HG03139 (cell line): ENCODE measurements around the gene PARM1.

ENCODE experiments used
- ATAC-seq: cut with Tn5 transposase; IDR thresholded peaks from one replicate; pipeline ENCODE4 v1.9.1; 2021; ENCODE audit not compliant: unreplicated experiment

Gene PARM1

GRCh38 chr4:74932832-74933561 is at the start of gene PARM1:
Gene PARM1, plus strand, starts transcription at chr4:74933116. Its CDS starts 212 bp downstream, at chr4:74933328.
- ATAC-seq = peak; percentile 86

DNA sequence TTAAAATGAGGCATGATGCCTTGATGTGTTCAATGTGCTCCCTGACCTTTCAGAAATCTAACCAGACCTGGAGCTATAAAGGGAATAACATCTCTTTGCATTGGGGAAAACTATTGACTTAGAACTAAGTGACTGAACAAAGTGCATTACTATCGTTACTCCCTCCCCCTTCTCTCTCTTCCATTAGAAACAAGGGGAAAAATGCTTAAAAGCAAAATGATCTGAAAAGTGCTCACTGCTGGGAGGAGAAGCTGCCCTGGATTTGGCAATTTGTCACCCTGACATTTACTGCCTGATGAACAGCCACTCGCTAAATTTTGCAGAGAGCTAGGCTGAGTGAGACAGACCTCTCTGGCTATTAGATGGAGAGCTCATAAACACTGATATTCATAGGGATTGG is 48.6 kb upstream of the PARM1 start:
- no peak for ATAC-seq

- ATAC-seq = no peak
These were observed 46.4 kb upstream of the PARM1 start for GRCh38 chr4:74886484-74886883.

- no peak for ATAC-seq
These were observed 42.6 kb upstream of the PARM1 start for GRCh38 chr4:74890341-74890740.

DNA sequence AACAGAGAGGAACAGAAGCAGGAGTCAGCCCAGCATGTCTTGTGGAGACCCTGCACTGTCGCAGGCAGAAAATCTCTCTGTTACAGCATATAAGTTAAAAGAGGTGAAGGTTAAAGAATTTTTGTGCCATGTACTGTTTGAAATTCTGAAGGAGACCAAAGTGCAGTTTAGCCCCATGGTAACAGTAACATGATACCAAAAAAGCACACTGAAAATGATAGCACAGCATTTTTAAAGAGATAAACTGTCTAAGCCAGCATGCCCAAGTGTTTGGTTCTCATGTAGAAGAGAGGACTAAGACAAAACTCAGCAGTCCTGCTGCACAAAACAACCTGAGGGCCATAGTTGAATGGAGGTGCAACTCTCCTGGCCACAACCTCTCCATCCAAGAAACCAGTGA is 41.9 kb upstream of the PARM1 start:
- no peak for ATAC-seq

DNA sequence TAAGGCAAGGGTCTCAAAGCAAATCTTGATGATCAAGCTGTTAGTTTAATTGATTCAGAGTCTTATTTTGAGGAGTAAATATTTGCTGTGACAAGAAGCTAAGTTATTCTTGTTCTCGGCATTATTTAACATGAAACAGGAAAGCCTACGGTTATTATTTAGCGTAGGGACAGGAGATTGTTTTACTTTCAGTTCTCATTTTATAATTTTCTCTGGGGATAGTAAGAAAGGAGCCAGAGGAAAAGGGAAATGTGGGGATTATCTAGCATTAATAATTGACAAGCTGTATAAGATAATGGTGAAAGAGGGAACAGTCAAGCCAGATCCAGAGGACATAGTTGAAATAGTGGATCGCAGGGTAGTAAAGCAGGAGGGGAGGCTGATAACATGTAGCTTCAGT is 39.7 kb upstream of the PARM1 start:
- ATAC-seq = no peak

GRCh38 chr4:74896595-74896994 is 36.3 kb upstream of the PARM1 start:
- ATAC-seq = no peak

DNA sequence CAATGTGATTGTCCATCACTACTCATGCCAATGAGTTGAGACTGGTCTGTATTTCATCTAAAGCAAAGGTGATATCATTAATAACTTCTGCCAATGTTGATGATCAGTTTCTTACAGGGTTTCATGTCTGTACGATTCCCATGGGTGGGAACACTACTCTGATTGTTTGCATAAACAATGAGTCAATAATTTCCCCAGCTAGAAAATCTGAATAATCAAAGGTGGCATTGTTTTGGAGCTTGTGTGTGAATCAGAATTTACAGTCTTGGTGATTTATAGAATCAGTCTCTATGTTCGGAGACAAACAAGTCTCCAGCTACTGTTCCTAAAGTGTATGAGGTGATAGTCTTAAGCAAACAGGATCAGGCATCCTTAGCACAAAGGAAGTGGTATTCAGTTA is 35.5 kb upstream of the PARM1 start:
- no peak for ATAC-seq

- no peak for ATAC-seq
These were observed 32.1 kb upstream of the PARM1 start for GRCh38 chr4:74900862-74901261.

DNA sequence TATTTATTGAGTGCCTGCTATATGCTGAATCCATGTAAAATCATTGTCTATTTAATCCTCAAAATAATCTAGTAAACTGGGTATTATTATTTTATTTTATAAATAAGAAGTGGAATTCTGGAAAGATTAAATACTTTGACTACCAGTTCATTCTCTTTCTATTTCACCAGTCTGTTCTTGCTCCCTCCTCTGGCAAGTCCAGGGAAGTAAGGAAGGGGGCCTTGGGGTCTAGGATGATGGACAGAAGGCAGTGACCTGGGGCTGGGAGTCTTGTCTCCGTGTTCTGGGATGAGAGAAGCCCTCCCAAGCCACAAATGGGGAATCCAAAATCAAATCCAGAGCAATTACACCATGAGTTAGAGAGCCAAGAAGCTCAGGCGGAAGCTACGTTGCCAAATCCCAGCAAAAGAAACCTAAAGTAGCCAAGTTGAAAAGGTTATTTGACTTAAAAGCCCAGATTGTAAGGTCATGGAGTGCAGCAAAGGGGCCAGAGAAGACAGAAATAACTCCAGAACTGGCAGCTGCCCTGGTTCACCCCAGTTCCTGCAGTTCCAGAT is 28.3 kb upstream of the PARM1 start:
- no peak for ATAC-seq

DNA sequence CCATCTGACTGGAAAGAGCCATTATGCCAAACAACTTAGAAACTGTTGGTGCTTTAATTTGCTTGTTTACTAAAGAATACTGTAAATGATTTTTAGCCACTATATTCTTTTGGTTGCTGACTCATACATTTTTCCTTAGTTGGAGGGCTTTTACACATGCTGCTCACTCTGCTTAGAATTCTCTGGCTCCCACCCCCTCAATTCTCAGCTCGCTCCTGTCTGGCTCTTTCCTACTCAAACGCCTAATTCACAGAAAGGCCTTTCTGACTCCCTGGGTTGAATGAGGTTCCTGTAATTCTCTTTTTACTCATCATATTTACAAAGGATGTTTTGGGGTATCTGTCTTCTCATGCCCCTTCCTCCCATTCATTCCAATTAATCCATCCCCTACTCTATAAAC is 26.1 kb upstream of the PARM1 start:
- ATAC-seq = no peak

DNA sequence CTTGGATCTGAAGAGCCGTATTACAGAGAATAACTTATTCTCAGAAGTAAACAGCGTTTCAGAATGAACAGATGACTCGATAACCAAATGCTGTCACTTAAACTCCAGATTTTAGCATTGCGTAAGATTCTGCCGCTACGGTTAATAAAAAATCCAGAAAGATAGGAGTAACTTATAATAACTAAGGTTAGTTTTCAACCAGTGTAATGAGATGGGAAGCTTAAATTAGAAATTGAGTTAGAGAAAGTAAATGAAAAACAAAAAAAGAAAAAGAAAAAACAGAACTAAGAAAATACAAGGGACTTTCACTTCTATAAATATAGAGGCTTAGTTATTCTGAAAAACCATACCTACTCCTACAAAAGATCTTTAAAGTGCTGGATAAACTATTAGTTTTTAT is 13.1 kb upstream of the PARM1 start:
- ATAC-seq = no peak

- ATAC-seq = no peak
These were observed 12.2 kb upstream of the PARM1 start for GRCh38 chr4:74920704-74921103.

GRCh38 chr4:74921490-74921889 is 11.4 kb upstream of the PARM1 start:
- no peak for ATAC-seq

GRCh38 chr4:74926007-74926406 is 6.9 kb upstream of the PARM1 start:
- no peak for ATAC-seq

- ATAC-seq = no peak
These were observed 2.8 kb upstream of the PARM1 start for GRCh38 chr4:74930162-74930561.

DNA sequence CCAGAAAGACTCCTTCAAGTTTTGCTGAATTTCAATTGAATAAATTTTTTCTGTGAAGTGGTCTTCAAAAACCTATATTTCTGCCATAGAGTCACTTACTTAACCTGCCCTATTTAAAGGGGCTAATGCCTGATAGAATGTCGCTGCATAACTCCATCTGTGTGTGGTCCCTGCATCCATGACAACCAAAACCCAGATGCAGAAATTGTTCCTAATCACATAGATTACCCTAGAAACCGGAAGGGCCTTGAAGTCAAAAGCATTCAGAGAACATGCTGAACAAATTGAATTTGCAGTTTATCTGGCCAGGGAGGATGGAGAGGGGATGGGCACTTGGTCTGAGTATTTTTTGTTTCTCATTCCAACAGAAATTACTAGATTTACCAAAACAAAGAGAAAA is 1.5 kb upstream of the PARM1 start:
- ATAC-seq = no peak

- no peak for ATAC-seq
These were observed 906 bp upstream of the PARM1 start for GRCh38 chr4:74932010-74932409.

DNA sequence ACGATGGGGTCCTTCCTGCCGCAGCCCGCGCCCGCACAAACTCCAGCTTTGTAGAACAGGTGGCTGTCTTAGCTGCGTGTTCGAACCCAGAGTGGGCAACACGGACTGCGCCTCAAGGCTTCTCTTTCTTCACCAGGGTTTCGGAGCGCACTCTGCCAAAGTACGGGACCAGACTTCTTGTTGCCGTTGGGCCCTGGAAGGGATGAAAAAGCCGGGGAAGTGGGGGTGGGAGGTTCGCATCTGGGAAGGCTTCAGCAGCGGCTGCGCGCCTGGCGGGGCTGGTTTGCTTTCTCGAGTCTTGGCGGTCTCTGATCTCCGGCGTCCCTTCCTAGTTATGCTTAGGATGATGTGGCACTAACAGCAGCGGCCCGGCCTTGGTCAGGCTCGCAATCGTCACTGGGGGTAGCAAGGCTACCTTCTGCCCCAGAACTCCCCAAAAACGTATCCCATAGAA is 673 bp downstream of the PARM1 start:
- no peak for ATAC-seq

GRCh38 chr4:74934016-74934831 is 1.3 kb downstream of the PARM1 start:
- no peak for ATAC-seq

DNA sequence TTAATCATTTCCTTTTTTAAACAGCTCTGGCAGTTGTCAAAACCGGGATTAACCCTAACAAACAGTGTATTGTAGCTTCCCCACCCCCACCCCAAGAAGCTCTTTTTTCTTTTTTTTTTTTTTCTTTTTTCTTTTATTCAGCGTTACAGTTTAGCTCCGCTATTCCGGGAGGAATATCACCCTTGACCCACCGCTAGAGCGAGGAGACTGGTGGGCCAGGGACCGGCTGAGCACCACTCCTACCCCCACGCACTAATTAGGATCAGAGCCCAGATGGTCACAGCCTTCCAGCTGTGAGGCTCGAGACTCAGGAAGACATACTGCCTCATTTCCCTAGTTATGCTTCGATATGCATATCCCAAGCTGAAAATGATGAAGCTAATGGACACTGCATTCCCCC is 2.0 kb downstream of the PARM1 start:
- no peak for ATAC-seq

DNA sequence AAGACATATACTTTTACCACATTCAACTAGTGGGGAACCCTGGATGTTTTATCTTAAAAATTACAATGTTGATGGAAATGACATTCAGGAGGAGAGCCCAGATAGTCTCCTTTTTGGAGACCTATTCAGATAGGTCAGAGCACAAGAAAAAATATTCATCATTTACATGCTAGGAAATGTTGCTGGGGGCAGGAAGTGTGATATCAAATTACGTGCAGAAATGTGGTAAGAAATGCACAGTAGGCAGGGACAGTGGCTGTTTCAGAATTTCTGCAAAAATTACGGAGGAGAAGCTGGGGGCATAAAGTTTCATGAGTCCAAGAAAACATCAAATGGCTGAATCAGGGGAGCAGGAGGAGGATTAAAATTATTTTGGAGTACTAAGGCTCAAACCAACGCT is 8.2 kb downstream of the PARM1 start:
- no peak for ATAC-seq
